PFSK-1 (cell line): ENCODE results near the gene B4GALT6.

Source experiments
- FOXP2 ChIP-seq: optimal IDR thresholded peaks from 2 replicates; pipeline ENCODE3; 2011; ENCODE audit warnings: borderline replicate concordance, control low read depth, inconsistent platforms; ENCODE audit not compliant: insufficient read depth; ENCODE audit errors: extremely low read length, extremely low read depth
- POLR2AphosphoS5 ChIP-seq: IDR thresholded peaks from 2 replicates; pipeline ENCODE4 v1.6.1; 2012; ENCODE audit warnings: low read depth, mild to moderate bottlenecking, control low read depth, low read length, moderate library complexity
- REST ChIP-seq, 2 experiments: IDR thresholded peaks; 2 replicates each; pipeline versions ENCODE4 v1.6.1 to v1.8.0; 2011 to 2012; ENCODE audit warnings: low read depth in 2 of 2, low read length in 2 of 2, control low read depth in 1 of 2, inconsistent platforms in 1 of 2, mild to moderate bottlenecking in 1 of 2, moderate library complexity in 1 of 2; ENCODE audit not compliant: insufficient read depth in 1 of 2
- SIN3A ChIP-seq: IDR thresholded peaks from 2 replicates; pipeline ENCODE4 v1.6.1; 2012; ENCODE audit warnings: mild to moderate bottlenecking, low read length, moderate library complexity, borderline replicate concordance; ENCODE audit not compliant: insufficient read depth
- TAF1 ChIP-seq: IDR thresholded peaks from 2 replicates; pipeline ENCODE4 v1.6.1; 2012; ENCODE audit warnings: low read length, control low read depth, borderline replicate concordance; ENCODE audit not compliant: insufficient read depth

Gene B4GALT6

DNA sequence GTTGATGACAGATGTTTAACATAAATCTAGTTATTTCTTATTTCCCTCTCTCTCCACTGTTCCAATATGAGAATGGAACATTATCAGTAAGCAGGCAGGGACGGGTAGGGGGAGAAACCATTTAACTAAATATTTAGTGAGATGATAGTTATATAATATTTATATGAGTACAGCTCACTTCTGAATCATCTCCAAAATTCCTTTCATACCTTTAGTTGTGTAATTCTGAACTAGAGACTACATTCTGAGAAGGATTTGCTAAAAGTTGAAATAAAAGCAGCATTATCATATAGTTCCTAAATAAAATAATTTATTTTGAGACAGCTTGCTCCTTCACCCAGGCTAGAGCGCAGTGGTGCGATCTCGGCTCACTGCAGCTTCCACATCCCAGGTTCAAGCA, 41.4 kb downstream of the B4GALT6 start:
- TF ChIP-seq POLR2AphosphoS5, result no peak
- TF ChIP-seq SIN3A, result no peak
- TF ChIP-seq TAF1, result no peak
- no peak for TF ChIP-seq FOXP2
- TF ChIP-seq REST (IDR thresholded peaks at IDR 0.05; ENCODE audit: insufficient read depth in 1 of 2, low read depth in 2 of 2, low read length in 2 of 2), result no peak

DNA sequence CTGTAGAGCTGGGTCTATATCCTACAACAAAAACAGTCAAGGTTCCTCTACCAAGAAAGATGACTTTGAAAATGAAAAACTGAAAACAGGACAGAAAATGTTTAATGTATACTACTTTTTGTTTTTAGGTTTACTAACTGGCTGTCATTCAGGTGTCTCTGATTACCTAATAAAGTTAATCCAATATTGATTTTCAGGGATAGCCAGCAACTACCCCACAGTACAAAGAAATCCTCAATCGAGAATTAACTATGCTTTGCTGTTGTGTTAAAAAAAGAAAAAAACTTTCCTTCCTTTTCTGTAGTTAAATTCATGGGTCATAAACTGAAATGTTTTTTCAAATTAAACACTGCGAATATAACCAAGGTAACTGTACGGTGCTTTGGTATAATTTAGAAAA, 46.9 kb downstream of the B4GALT6 start:
- no peak for TF ChIP-seq SIN3A
- TF ChIP-seq POLR2AphosphoS5, result no peak
- TF ChIP-seq TAF1, result no peak
- TF ChIP-seq FOXP2, result no peak
- TF ChIP-seq REST (IDR thresholded peaks at IDR 0.05; ENCODE audit: insufficient read depth in 1 of 2, low read depth in 2 of 2, low read length in 2 of 2), result no peak

- no peak for TF ChIP-seq FOXP2
- TF ChIP-seq SIN3A, result no peak
- no peak for TF ChIP-seq REST (IDR thresholded peaks at IDR 0.05; ENCODE audit: insufficient read depth in 1 of 2, low read depth in 2 of 2, low read length in 2 of 2)
- TF ChIP-seq TAF1, result no peak
- no peak for TF ChIP-seq POLR2AphosphoS5
These were observed 48.0 kb downstream of the B4GALT6 start for GRCh38 chr18:31636387-31636786.

DNA sequence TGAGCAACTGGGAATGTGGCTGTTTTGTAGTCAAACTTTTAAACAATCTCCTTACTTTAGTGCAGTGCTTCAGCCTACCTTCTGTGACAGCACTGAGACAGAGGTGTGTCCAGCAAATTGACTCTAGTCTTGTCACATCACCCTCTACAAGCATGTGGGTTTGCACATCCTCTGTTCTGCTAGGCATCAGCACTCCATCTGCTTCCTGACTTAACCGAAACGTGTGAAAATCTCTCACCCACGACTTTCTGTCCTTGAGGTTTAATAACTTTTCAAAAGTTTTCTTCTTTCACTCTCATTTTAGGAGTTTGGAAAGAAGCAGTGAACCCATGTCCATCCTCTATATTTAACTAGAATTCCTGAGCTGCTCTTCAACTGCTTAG, 50.1 kb downstream of the B4GALT6 start:
- no peak for TF ChIP-seq FOXP2
- TF ChIP-seq SIN3A, result no peak
- no peak for TF ChIP-seq POLR2AphosphoS5
- TF ChIP-seq TAF1, result no peak
- TF ChIP-seq REST (IDR thresholded peaks at IDR 0.05; ENCODE audit: insufficient read depth in 1 of 2, low read depth in 2 of 2, low read length in 2 of 2), result no peak
